K562 (cell line): ENCODE data around the gene ZNF768. TPM values are rescaled to one million over a fixed set of nuclear protein-coding genes. Genes with fewer than 3 reads are reported as not detected.

ENCODE experiments used
- ATAC-seq: fragments of 200-7000 bp; cut with Tn5 transposase; 3 replicates; pipeline ENCODE4 v1.9.1; 2020; ENCODE audit warnings: moderate library complexity
- BruUV-seq: library from RNA; stranded (reverse); fragments of 400-500 nt; replicated peaks from 2 replicates; lab custom pipeline; 2021; lab: Mats Ljungman, UMichigan
- CTCF ChIA-PET: fragments of 300-600 bp; formaldehyde crosslinking; extraction: SDS; loops from one replicate; lab custom pipeline; 2021; ENCODE audit warnings: low intra/inter-chr PET ratio; lab: Yijun Ruan, JAX
- POLR2A ChIA-PET: fragments of 300-600, 350-650 bp; sonication (Branson Sonifier 250); formaldehyde crosslinking; extraction: SDS; loops from one replicate; lab custom pipeline; 2021; ENCODE audit warnings: antibody characterized with exemption, inconsistent platforms; lab: Yijun Ruan, JAX
- DNase-seq, 4 experiments: peaks; one replicate each; pipeline versions ENCODE4 v3.0.0 to v3.0.0-alpha.2; 2011 to 2018; ENCODE audit warnings: low spot score in 3 of 4, mixed read lengths in 3 of 4; ENCODE audit errors: extremely low read depth in 1 of 4
- FAIRE-seq: peaks from 2 replicates; lab custom pipeline; 2011; peaks lifted over from hg19 to GRCh38; lab: Jason Lieb, UNC
- H2AFZ ChIP-seq: 2 replicates; pipeline ENCODE4 v1.6.0; 2011; ENCODE audit warnings: low read depth, low read length, control low read depth, inconsistent platforms
- H3K27ac ChIP-seq: fragments of 200-600 bp; 3 replicates; pipeline ENCODE4 v1.8.0; 2011; ENCODE audit warnings: low read depth, mild to moderate bottlenecking, control low read depth, inconsistent platforms, low read length, moderate library complexity, mixed read lengths; ENCODE audit errors: extremely low read depth
- H3K27me3 ChIP-seq, 2 experiments: fragments of 300-600 bp in 1 of 2; 2 replicates in 1 of 2; 3 replicates in 1 of 2; pipeline versions ENCODE4 v1.6.0 to v1.8.0; 2011; ENCODE audit warnings: inconsistent platforms in 2 of 2, low read length in 2 of 2, mild to moderate bottlenecking in 1 of 2, mixed read lengths in 1 of 2, moderate library complexity in 1 of 2; ENCODE audit not compliant: control insufficient read depth in 2 of 2, insufficient read depth in 2 of 2
- H3K36me3 ChIP-seq: fragments of 300-600 bp; 3 replicates; pipeline ENCODE4 v1.8.0; 2011; ENCODE audit warnings: mild to moderate bottlenecking, low read length, inconsistent platforms; ENCODE audit not compliant: control insufficient read depth, insufficient read depth
- H3K4me1 ChIP-seq, 2 experiments: fragments of 200-600 bp in 1 of 2; replicated peaks in 1 of 2; 2 replicates in 1 of 2; 3 replicates in 1 of 2; pipeline versions ENCODE4 v1.5.1 to v1.8.0; 2011; ENCODE audit warnings: inconsistent platforms in 2 of 2, low read length in 2 of 2, mild to moderate bottlenecking in 1 of 2, mixed read lengths in 1 of 2, moderate library complexity in 1 of 2; ENCODE audit not compliant: control insufficient read depth in 2 of 2, insufficient read depth in 2 of 2
- H3K4me2 ChIP-seq: 2 replicates; pipeline ENCODE4 v1.6.1; 2011; ENCODE audit warnings: low read length, control low read depth, inconsistent platforms, mixed read lengths; ENCODE audit not compliant: insufficient read depth
- H3K4me3 ChIP-seq: fragments of 200-600 bp; sonication (generic), shearing (Covaris generic); 2 replicates; pipeline ENCODE4 v1.5.1; 2016; ENCODE audit warnings: control low read depth, inconsistent platforms
- H3K79me2 ChIP-seq: fragments of 200-600 bp; 3 replicates; pipeline ENCODE4 v1.8.0; 2011; ENCODE audit warnings: low read length, inconsistent platforms; ENCODE audit not compliant: control insufficient read depth, insufficient read depth
- H3K9ac ChIP-seq, 2 experiments: 2 replicates each; pipeline versions ENCODE4 v1.6.0 to v1.6.1; 2011; ENCODE audit warnings: low read depth in 2 of 2, low read length in 2 of 2, control low read depth in 1 of 2, inconsistent platforms in 1 of 2, mild to moderate bottlenecking in 1 of 2, mixed read lengths in 1 of 2; ENCODE audit not compliant: insufficient read depth in 1 of 2
- H3K9me1 ChIP-seq: one replicate; pipeline ENCODE4 v1.6.0; 2011; ENCODE audit warnings: inconsistent platforms, mild to moderate bottlenecking, low read length, moderate library complexity; ENCODE audit not compliant: control insufficient read depth, insufficient read depth
- H3K9me3 ChIP-seq: replicated peaks from 2 replicates; pipeline ENCODE4 v1.5.1; 2011; ENCODE audit warnings: low read depth, low read length, inconsistent platforms; ENCODE audit not compliant: control insufficient read depth, insufficient read depth
- H4K20me1 ChIP-seq: replicated peaks from 2 replicates; pipeline ENCODE4 v1.6.1; 2011; ENCODE audit warnings: low read length, inconsistent platforms, mixed read lengths; ENCODE audit not compliant: control insufficient read depth, insufficient read depth
- FOXA3 ChIP-seq, 2 experiments: fragments of 450-650 bp in 1 of 2; sonication (generic) in 1 of 2; formaldehyde crosslinking; IDR thresholded peaks in 1 of 2; conservative IDR thresholded peaks in 1 of 2; 2 replicates each; pipeline versions ENCODE4 v1.4.0 to v1.8.0; 2020 to 2022; ENCODE audit warnings: mild to moderate bottlenecking in 2 of 2, missing genetic modification reagents in 1 of 2
- RBFOX2 ChIP-seq: fragments of 200-400 bp; formaldehyde crosslinking; IDR thresholded peaks from 2 replicates; pipeline ENCODE4 v1.6.1; 2017; ENCODE audit warnings: low read depth, mild to moderate bottlenecking, low read length, moderate library complexity
- WGBS: fragments of 100-300 bp; shearing (Covaris generic); methylation state at CpG from one replicate; pipeline ENCODE4 v1.1.6; 2016; ENCODE audit warnings: low coverage, mixed read lengths; ENCODE audit not compliant: insufficient coverage; ENCODE audit errors: missing lambda C conversion rate; 5-methylcytosine and 5-hydroxymethylcytosine counted together
- in situ Hi-C: fragments of 300-500 bp; cut with MboI; formaldehyde crosslinking; loops from 4 replicates; pipeline ENCODE4 v1.15.0; 2018; ENCODE audit warnings: inconsistent platforms, mixed read lengths
- intact Hi-C: fragments of 100-400 bp; cut with micrococcal nuclease; formaldehyde crosslinking; loops from 2 replicates; pipeline ENCODE4 v1.14.2; 2022
- polyA plus RNA-seq, 8 experiments: library from polyadenylated mRNA; depleted of rRNA in 4 of 8; stranded (reverse) in 5 of 8; unstranded in 3 of 8; fragments of >200 nt; fragmentation: Nextera tagmentation in 2 of 8; fragmentation: Illumina TruSeq in 1 of 8; extraction: Ambion mirVana in 2 of 8; extraction: Trizol in 1 of 8; gene quantifications; 2 replicates each; pipeline versions ENCODE4 v1.2.1 to v1.2.3, GENCODE V29; 2011 to 2014; ENCODE audit warnings: inconsistent platforms in 1 of 8, missing spikeins in 1 of 8
- total RNA-seq, 7 experiments: library from RNA; depleted of rRNA in 6 of 7; stranded (reverse); fragments of >200 nt in 6 of 7; fragmentation: Illumina TruSeq in 2 of 7; extraction: Trizol in 2 of 7; gene quantifications; 2 replicates each; pipeline versions ENCODE4 v1.2.1 to v1.2.3, GENCODE V29; 2011 to 2021; ENCODE audit warnings: low replicate concordance in 1 of 7

Gene ZNF768
- total and polyA plus RNA-seq, 9 of the 15 experiments (the other 6 are each of a cell fraction or from before 2014, with no cell fraction given): 0.13 to 50.7 (median 26.9) TPM

- ChIA-PET POLR2A (no interaction called here), CTCF (interaction anchor here (0.8 kb wide), 1 partner anchor 96 kb away, joined by 3 read pairs; no protein-coding TSS in a partner anchor)
- Histone ChIP-seq H3K4me1 (peaks cover 22 to 64% of the 10 kb centered on the region in 2 experiments; a peak in 4 of 5 replicates), H3K27me3 (no peaks in the 10 kb centered on the region), H3K36me3 (no peaks in the 10 kb centered on the region; the same call in 2 of the 3 replicates), H3K9me1 (no peaks in the 10 kb centered on the region), H2AFZ (no peak overlapping the region), H3K4me2 (no peak overlapping the region), H4K20me1 (no peaks in the 10 kb centered on the region), H3K4me3 (no peak overlapping the region), H3K79me2 (peaks cover 36% of the 10 kb centered on the region), H3K9me3 (no peaks in the 10 kb centered on the region), H3K9ac (peak overlapping the region in 1 of 2 experiments; percentile 80; a peak in 1 of 4 replicates), H3K27ac (no peak overlapping the region)
- intact Hi-C loops (loop anchor here (10.0 kb wide), 1 partner anchor 162 kb away; the partner anchor contains the start of gene SRCAP), in situ Hi-C loops (no loop called here)
- TF ChIP-seq FOXA3 (CRISPR knock-in tag; conservative IDR thresholded peaks at IDR 0.05 in 1 of 2, IDR thresholded peaks at IDR 0.05 in 1 of 2) (no peak), RBFOX2 (peak; percentile 24; the same call in 1 of the 2 replicates)
- FAIRE-seq: no peak
- BruUV-seq: no TSS peak
- 97% methylated on average over 27 of the region's 57 CpGs for WGBS
- no peak for DNase-seq
- no peak for ATAC-seq
Measured at GRCh38 chr16:30532285-30533145, 6.1 kb upstream of the ZNF768 start.
